A673 (cell line): ENCODE results near the gene AAR2.
A peak's percentile ranks its signal among the peaks of the same experiment; 100 is the strongest.

ENCODE experiments used
- EZH2 ChIP-seq: fragments of 200-600 bp; sonication (generic); IDR thresholded peaks from 2 replicates; pipeline ENCODE4 v1.6.1; 2017; ENCODE audit warnings: borderline replicate concordance, low read depth, mild to moderate bottlenecking, mixed read lengths, antibody characterized with exemption, low read length; ENCODE audit not compliant: poor library complexity, severe bottlenecking
- TF ChIP-seq, protein P1 (sequence below): fragments of 300-800, 200-600 bp; sonication (generic); conservative IDR thresholded peaks from 2 replicates; pipeline ENCODE4 v1.5.1; 2017; ENCODE audit warnings: low read depth, mild to moderate bottlenecking, antibody characterized with exemption, low read length, moderate library complexity, mixed read lengths

GRCh38 chr20:36199345-36200257, 36.7 kb upstream of the AAR2 start:
- TF ChIP-seq, protein P1, sequence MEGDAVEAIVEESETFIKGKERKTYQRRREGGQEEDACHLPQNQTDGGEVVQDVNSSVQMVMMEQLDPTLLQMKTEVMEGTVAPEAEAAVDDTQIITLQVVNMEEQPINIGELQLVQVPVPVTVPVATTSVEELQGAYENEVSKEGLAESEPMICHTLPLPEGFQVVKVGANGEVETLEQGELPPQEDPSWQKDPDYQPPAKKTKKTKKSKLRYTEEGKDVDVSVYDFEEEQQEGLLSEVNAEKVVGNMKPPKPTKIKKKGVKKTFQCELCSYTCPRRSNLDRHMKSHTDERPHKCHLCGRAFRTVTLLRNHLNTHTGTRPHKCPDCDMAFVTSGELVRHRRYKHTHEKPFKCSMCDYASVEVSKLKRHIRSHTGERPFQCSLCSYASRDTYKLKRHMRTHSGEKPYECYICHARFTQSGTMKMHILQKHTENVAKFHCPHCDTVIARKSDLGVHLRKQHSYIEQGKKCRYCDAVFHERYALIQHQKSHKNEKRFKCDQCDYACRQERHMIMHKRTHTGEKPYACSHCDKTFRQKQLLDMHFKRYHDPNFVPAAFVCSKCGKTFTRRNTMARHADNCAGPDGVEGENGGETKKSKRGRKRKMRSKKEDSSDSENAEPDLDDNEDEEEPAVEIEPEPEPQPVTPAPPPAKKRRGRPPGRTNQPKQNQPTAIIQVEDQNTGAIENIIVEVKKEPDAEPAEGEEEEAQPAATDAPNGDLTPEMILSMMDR, result peak; percentile 86
- TF ChIP-seq EZH2, result no peak
